ENCODE data around the gene PRTFDC1.

The PRTFDC1 gene, protein sequence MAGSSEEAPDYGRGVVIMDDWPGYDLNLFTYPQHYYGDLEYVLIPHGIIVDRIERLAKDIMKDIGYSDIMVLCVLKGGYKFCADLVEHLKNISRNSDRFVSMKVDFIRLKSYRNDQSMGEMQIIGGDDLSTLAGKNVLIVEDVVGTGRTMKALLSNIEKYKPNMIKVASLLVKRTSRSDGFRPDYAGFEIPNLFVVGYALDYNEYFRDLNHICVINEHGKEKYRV

DNA sequence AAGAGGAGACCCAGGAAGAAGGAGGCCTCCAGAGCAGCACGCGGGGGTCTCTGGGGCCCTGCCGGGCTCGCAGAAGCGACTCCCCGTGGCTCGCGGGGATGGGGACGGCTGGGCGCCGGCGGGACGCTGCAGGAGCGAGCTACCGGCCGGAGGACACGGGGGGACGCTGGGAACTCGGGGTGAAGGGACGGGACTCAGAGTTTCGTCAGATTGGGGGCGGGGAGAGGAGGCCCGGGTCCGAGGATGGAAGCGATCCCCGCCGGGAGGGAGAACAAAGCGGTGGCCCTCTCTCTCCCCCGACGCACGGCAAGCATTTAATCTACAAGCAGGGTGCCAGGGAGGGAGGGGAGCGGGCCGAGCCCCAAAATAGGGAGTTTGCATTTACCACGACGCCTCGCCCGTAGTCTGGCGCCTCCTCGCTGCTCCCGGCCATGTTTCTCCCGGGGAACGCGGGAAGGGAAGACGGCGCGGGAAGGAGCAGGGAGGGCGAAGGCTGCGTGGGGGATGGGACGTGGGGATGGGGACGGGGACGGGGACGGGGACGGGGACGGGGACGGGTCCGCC is at the start of gene PRTFDC1:
Gene PRTFDC1, minus strand, starts transcription at position 464 of the 564 bp plus-strand sequence. Its CDS starts 31 bp downstream, at position 433.
- Mint-ChIP-seq H3K4me3 (peak within 1 kb of the TSS; percentile 80), H3K9me3 (no peaks in the 10 kb centered on the region), H3K27ac (peak within 1 kb of the TSS; percentile 64), H3K36me3 (ENCODE audit: low read depth) (no peaks in the 10 kb centered on the region), H3K27me3 (ENCODE audit: low read depth) (peaks cover 8% of the 10 kb centered on the region), H3K4me1 (ENCODE audit: low read depth) (peaks cover 15% of the 10 kb centered on the region)

- Mint-ChIP-seq H3K4me3 (no peak overlapping the region), H3K27me3 (ENCODE audit: low read depth) (peaks cover 18% of the 10 kb centered on the region), H3K4me1 (ENCODE audit: low read depth) (no peaks in the 10 kb centered on the region), H3K9me3 (peaks cover 18% of the 10 kb centered on the region), H3K27ac (no peak overlapping the region), H3K36me3 (ENCODE audit: low read depth) (peaks cover 2% of the 10 kb centered on the region)
Measured at GRCh38 chr10:24998044-24998443, 45.6 kb upstream of the PRTFDC1 start.

GRCh38 chr10:24995072-24995471 is 42.7 kb upstream of the PRTFDC1 start:
- H3K4me1 Mint-ChIP-seq (ENCODE audit: low read depth) = no peaks in the 10 kb centered on the region
- peaks cover 18% of the 10 kb centered on the region for H3K27me3 Mint-ChIP-seq (ENCODE audit: low read depth)
- H3K4me3 Mint-ChIP-seq = no peak overlapping the region
- H3K27ac Mint-ChIP-seq = no peak overlapping the region
- no peaks in the 10 kb centered on the region for H3K36me3 Mint-ChIP-seq (ENCODE audit: low read depth)
- peaks cover 2% of the 10 kb centered on the region for H3K9me3 Mint-ChIP-seq

DNA sequence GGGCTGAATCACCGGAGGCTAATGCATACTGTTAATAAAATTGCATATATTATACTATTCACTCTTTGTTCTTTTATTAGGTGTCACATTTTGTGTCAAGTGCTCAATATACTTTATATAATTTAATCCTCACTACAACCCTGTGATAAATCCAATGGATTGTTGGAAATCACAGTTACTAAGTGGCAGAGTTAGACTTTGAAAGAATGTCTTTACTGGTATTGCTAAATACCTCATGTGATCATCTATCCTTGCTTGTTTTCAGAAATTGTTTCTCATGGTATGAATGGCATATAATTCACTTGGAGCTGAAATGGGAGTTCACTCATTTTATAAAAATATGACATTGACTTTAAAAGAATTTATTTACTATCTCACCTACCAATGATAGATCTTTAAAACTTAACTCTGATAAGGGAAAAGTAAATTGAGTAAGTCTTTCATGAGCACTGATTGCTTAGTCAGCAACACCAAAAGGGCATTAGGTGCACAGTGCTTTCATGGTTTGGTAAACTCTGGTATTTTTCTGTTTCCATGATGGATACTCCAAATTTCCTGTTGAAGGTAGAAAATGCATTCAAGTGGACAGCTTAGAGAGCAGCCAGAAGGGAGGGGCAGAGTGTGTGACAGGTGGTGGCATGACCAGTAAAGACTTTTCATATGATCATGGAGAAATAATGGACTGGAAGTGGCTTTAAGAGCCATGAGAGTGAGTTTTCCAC is 41.0 kb upstream of the PRTFDC1 start:
- no peaks in the 10 kb centered on the region for H3K36me3 Mint-ChIP-seq (ENCODE audit: low read depth)
- H3K4me3 Mint-ChIP-seq = no peak overlapping the region
- peaks cover 14% of the 10 kb centered on the region for H3K27me3 Mint-ChIP-seq (ENCODE audit: low read depth)
- H3K4me1 Mint-ChIP-seq (ENCODE audit: low read depth) = peaks cover 2% of the 10 kb centered on the region
- no peak overlapping the region for H3K27ac Mint-ChIP-seq
- no peaks in the 10 kb centered on the region for H3K9me3 Mint-ChIP-seq

DNA sequence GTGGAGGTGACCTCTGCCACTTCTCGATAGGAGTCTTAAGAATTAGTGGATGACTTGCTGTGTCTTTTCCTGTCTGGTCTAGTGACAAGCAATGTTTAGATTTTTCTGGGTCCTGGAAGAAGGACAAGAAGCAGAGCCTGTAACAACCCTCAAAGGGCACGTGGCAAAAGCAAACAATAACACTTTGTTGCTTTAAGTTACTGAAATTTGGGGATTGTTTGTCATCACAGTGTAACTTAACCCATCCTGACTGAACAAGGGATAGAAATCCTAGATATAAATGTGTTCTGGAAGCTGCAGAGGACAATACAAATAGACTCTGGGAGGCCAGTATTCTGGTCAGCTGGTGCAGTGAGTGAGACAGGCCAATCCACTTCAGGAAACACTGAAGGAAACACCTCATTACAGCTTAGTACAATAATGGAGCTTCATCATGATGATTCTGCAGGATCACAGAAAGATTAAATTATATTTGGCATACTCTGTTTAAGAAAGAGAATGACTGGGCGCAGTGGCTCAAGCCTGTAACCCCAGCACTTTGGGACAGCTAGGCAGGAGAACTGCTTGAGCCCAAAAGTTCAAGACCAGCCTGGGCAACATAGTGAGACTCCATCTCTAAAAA is 40.2 kb upstream of the PRTFDC1 start:
- peaks cover 12% of the 10 kb centered on the region for H3K27me3 Mint-ChIP-seq (ENCODE audit: low read depth)
- H3K36me3 Mint-ChIP-seq (ENCODE audit: low read depth) = no peaks in the 10 kb centered on the region
- H3K4me1 Mint-ChIP-seq (ENCODE audit: low read depth) = peaks cover 2% of the 10 kb centered on the region
- no peak overlapping the region for H3K27ac Mint-ChIP-seq
- H3K4me3 Mint-ChIP-seq = no peak overlapping the region
- H3K9me3 Mint-ChIP-seq = no peaks in the 10 kb centered on the region

DNA sequence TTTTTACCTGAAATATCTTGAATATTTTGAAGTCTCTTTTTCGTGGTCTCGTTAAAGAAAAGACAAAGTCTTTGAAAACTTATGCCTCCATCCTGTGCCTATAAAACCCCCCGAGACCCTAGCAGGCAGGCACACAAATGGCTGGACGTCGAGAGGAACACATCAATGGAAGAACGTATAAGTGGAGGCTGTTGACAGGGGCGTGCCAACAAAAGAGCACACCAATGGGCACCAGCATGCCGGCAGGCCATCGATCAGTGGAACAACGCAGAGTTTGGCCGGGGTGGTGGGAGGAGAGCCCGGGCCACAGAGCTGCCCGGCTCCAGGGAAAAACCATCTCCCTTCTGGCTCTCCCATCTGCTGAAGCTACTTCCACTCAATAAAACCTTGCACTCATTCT is 38.9 kb upstream of the PRTFDC1 start:
- Mint-ChIP-seq H3K4me1 (ENCODE audit: low read depth) (peaks cover 2% of the 10 kb centered on the region), H3K36me3 (ENCODE audit: low read depth) (no peaks in the 10 kb centered on the region), H3K27ac (no peak overlapping the region), H3K4me3 (no peak overlapping the region), H3K27me3 (ENCODE audit: low read depth) (peaks cover 12% of the 10 kb centered on the region), H3K9me3 (no peaks in the 10 kb centered on the region)

DNA sequence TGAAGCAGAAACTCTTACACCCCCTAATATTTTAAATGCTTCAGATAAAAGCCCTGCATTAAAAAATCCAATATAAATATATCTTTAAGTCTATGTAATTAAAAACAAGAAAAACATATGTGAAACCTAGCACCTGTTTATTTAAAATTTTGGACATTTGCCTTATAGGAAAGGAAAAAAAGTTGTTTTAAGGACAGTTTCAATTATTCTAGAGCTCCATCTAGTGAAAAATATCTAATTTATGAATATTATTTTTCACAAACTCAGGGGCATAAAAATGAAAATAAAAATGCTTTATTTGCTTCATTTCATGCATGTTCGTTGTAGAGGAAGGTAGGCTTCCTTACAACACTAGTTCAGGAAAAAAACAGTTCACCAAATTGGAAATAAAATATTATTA is 37.5 kb upstream of the PRTFDC1 start:
- Mint-ChIP-seq H3K4me3 (no peak overlapping the region), H3K27me3 (ENCODE audit: low read depth) (peaks cover 12% of the 10 kb centered on the region), H3K9me3 (no peaks in the 10 kb centered on the region), H3K27ac (no peak overlapping the region), H3K36me3 (ENCODE audit: low read depth) (no peaks in the 10 kb centered on the region), H3K4me1 (ENCODE audit: low read depth) (peaks cover 4% of the 10 kb centered on the region)

GRCh38 chr10:24988831-24989640 is 36.6 kb upstream of the PRTFDC1 start:
- Mint-ChIP-seq H3K27ac (no peak overlapping the region), H3K36me3 (ENCODE audit: low read depth) (no peaks in the 10 kb centered on the region), H3K9me3 (no peaks in the 10 kb centered on the region), H3K4me3 (no peak overlapping the region), H3K27me3 (ENCODE audit: low read depth) (peaks cover 12% of the 10 kb centered on the region), H3K4me1 (ENCODE audit: low read depth) (peaks cover 4% of the 10 kb centered on the region)

- Mint-ChIP-seq H3K36me3 (ENCODE audit: low read depth) (no peaks in the 10 kb centered on the region), H3K9me3 (no peaks in the 10 kb centered on the region), H3K27me3 (ENCODE audit: low read depth) (peaks cover 4% of the 10 kb centered on the region), H3K4me3 (no peak overlapping the region), H3K4me1 (ENCODE audit: low read depth) (peaks cover 7% of the 10 kb centered on the region), H3K27ac (no peak overlapping the region)
Measured at GRCh38 chr10:24984906-24985305, 32.5 kb upstream of the PRTFDC1 start.

- no peaks in the 10 kb centered on the region for H3K36me3 Mint-ChIP-seq (ENCODE audit: low read depth)
- no peak overlapping the region for H3K4me3 Mint-ChIP-seq
- H3K9me3 Mint-ChIP-seq = no peaks in the 10 kb centered on the region
- no peak overlapping the region for H3K27ac Mint-ChIP-seq
- peaks cover 5% of the 10 kb centered on the region for H3K4me1 Mint-ChIP-seq (ENCODE audit: low read depth)
- H3K27me3 Mint-ChIP-seq (ENCODE audit: low read depth) = peaks cover 9% of the 10 kb centered on the region
Measured at GRCh38 chr10:24983946-24984345, 31.5 kb upstream of the PRTFDC1 start.

DNA sequence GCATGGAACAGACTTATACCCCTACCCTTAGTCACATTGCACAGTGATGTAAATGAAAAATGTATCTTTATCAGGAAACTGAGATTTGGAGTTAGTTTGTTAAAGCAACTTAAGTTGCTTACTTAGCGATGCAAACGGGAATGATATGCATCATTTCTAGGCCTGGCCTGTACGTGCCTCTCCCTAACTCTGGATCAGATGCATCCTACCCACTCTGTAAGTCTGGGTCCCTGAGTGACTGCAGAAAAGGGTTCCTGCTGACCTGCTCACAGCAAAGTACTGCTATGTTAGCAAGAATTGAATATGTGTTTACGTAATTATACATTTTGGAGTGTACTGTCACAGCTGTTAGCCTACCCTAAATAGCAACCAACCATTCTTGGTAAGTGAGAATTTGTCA is 30.7 kb upstream of the PRTFDC1 start:
- H3K4me1 Mint-ChIP-seq (ENCODE audit: low read depth) = peaks cover 5% of the 10 kb centered on the region
- no peaks in the 10 kb centered on the region for H3K36me3 Mint-ChIP-seq (ENCODE audit: low read depth)
- H3K9me3 Mint-ChIP-seq = no peaks in the 10 kb centered on the region
- H3K27ac Mint-ChIP-seq = no peak overlapping the region
- no peak overlapping the region for H3K4me3 Mint-ChIP-seq
- peaks cover 9% of the 10 kb centered on the region for H3K27me3 Mint-ChIP-seq (ENCODE audit: low read depth)

- H3K36me3 Mint-ChIP-seq (ENCODE audit: low read depth) = no peaks in the 10 kb centered on the region
- peaks cover 5% of the 10 kb centered on the region for H3K4me1 Mint-ChIP-seq (ENCODE audit: low read depth)
- H3K4me3 Mint-ChIP-seq = no peak overlapping the region
- peaks cover 9% of the 10 kb centered on the region for H3K27me3 Mint-ChIP-seq (ENCODE audit: low read depth)
- H3K27ac Mint-ChIP-seq = no peak overlapping the region
- H3K9me3 Mint-ChIP-seq = no peaks in the 10 kb centered on the region
Measured at GRCh38 chr10:24982319-24983112, 30.1 kb upstream of the PRTFDC1 start.

- H3K27ac Mint-ChIP-seq = no peak overlapping the region
- no peaks in the 10 kb centered on the region for H3K9me3 Mint-ChIP-seq
- no peak overlapping the region for H3K4me3 Mint-ChIP-seq
- H3K4me1 Mint-ChIP-seq (ENCODE audit: low read depth) = peaks cover 5% of the 10 kb centered on the region
- peaks cover 9% of the 10 kb centered on the region for H3K27me3 Mint-ChIP-seq (ENCODE audit: low read depth)
- no peaks in the 10 kb centered on the region for H3K36me3 Mint-ChIP-seq (ENCODE audit: low read depth)
Measured at GRCh38 chr10:24981161-24981710, 28.8 kb upstream of the PRTFDC1 start.

Measured in T-helper 1 cell treated with Interleukin-12 subunit alpha and Interleukin-12 subunit beta and Interleukin-4 antibody, amounts not matched to agents 30 μg/mL and 1 μg/mL, for 36 hours (primary cell).